Mesendoderm (in vitro differentiated cells): ENCODE data around the gene KRTAP9-7.

ENCODE experiments used
- DNase-seq: peaks from one replicate; pipeline ENCODE4 v3.0.0; 2013
- H2AK5ac ChIP-seq: 2 replicates; pipeline ENCODE4 v1.6.1; 2013; ENCODE audit warnings: low read length, inconsistent platforms
- H2BK120ac ChIP-seq: 2 replicates; pipeline ENCODE4 v1.6.1; 2013; ENCODE audit warnings: low read depth, mild to moderate bottlenecking, low read length, moderate library complexity, mixed read lengths
- H2BK15ac ChIP-seq: replicated peaks from 2 replicates; pipeline ENCODE4 v1.6.1; 2013; ENCODE audit warnings: low read depth, mild to moderate bottlenecking, moderate library complexity
- H2BK5ac ChIP-seq: 2 replicates; pipeline ENCODE4 v1.6.1; 2013; ENCODE audit warnings: low read length, inconsistent platforms
- H3K18ac ChIP-seq: 2 replicates; pipeline ENCODE4 v1.6.1; 2013; ENCODE audit warnings: mild to moderate bottlenecking, low read length, mixed read lengths
- H3K23ac ChIP-seq: one replicate; pipeline ENCODE4 v1.6.1; 2013; ENCODE audit warnings: low read length
- H3K27ac ChIP-seq: 2 replicates; pipeline ENCODE4 v1.5.1; 2013; ENCODE audit warnings: low read depth, mild to moderate bottlenecking, inconsistent platforms, low read length, moderate library complexity
- H3K27me3 ChIP-seq: 2 replicates; pipeline ENCODE4 v1.6.1; 2013; ENCODE audit warnings: low read length, control low read depth, mild to moderate bottlenecking, inconsistent platforms; ENCODE audit not compliant: insufficient read depth, poor library complexity
- H3K36me3 ChIP-seq: 2 replicates; pipeline ENCODE4 v1.6.1; 2013; ENCODE audit warnings: low read length, inconsistent platforms; ENCODE audit not compliant: control insufficient read depth, insufficient read depth
- H3K4ac ChIP-seq: one replicate; pipeline ENCODE4 v1.6.1; 2013; ENCODE audit warnings: low read depth, mild to moderate bottlenecking, low read length, moderate library complexity
- H3K4me1 ChIP-seq: 2 replicates; pipeline ENCODE4 v1.6.1; 2013; ENCODE audit warnings: low read depth, low read length, inconsistent platforms; ENCODE audit not compliant: control insufficient read depth
- H3K4me2 ChIP-seq: 2 replicates; pipeline ENCODE4 v1.6.1; 2013; ENCODE audit warnings: low read length
- H3K4me3 ChIP-seq: 2 replicates; pipeline ENCODE4 v1.5.1; 2013; ENCODE audit warnings: mild to moderate bottlenecking, low read length
- H3K56ac ChIP-seq: one replicate; pipeline ENCODE4 v1.6.1; 2013; ENCODE audit warnings: low read length
- H3K79me1 ChIP-seq: 2 replicates; pipeline ENCODE4 v1.6.1; 2013; ENCODE audit warnings: low read length, inconsistent platforms
- H3K79me2 ChIP-seq: 2 replicates; pipeline ENCODE4 v1.6.1; 2013; ENCODE audit warnings: mild to moderate bottlenecking, low read length; ENCODE audit not compliant: control insufficient read depth, insufficient read depth
- H3K9ac ChIP-seq: 2 replicates; pipeline ENCODE4 v1.6.1; 2013; ENCODE audit warnings: low read length, inconsistent platforms
- H4K5ac ChIP-seq: one replicate; pipeline ENCODE4 v1.6.1; 2013; ENCODE audit warnings: low read length
- H4K8ac ChIP-seq: one replicate; pipeline ENCODE4 v1.6.1; 2013; ENCODE audit warnings: low read depth, mild to moderate bottlenecking, control low read depth, low read length, moderate library complexity
- WGBS: extraction: QIAGEN DNeasy Blood & Tissue Kit; methylation state at CpG from one replicate; pipeline ENCODE4 v1.1.7; 2013; ENCODE audit warnings: low lambda C conversion rate, missing lambda C conversion rate; ENCODE audit not compliant: insufficient coverage; ENCODE audit errors: extremely low coverage; 5-methylcytosine and 5-hydroxymethylcytosine counted together

KRTAP9-7 gene

DNA sequence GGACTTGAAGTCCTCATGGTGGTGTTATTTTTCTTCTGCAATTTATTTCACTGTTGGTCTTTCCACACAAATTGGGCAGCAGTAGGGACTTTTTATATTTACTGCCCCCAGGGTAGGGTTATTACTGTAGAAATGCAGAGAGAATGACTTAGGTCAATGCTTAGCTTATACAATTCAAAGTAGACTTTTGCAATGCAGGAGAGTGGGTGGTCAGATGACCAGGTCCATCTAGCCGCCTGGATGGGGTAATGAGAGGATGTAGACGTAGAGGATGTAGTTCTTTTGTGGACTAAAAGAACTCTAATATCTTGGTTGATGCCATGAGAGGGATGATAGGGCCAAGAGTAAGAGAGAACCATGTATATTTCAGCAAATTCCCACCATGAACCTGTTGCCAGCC lies 42.7 kb downstream of the KRTAP9-7 start:
- Histone ChIP-seq H3K23ac (no peak overlapping the region), H3K9ac (no peak overlapping the region), H3K79me1 (no peaks in the 10 kb centered on the region), H2BK120ac (no peak overlapping the region), H2BK5ac (no peak overlapping the region), H3K4me2 (no peak overlapping the region), H3K18ac (no peak overlapping the region), H3K36me3 (no peaks in the 10 kb centered on the region), H4K5ac (no peak overlapping the region), H3K79me2 (no peaks in the 10 kb centered on the region), H4K8ac (no peak overlapping the region), H3K27me3 (no peaks in the 10 kb centered on the region), H3K4ac (no peak overlapping the region), H2AK5ac (no peak overlapping the region), H3K4me3 (no peak overlapping the region), H3K4me1 (no peaks in the 10 kb centered on the region), H3K56ac (no peak overlapping the region), H3K27ac (no peak overlapping the region), H2BK15ac (no peak overlapping the region)
- DNase-seq = no peak
- WGBS = no CpG with 5 or more reads among the region's 2 CpGs

DNA sequence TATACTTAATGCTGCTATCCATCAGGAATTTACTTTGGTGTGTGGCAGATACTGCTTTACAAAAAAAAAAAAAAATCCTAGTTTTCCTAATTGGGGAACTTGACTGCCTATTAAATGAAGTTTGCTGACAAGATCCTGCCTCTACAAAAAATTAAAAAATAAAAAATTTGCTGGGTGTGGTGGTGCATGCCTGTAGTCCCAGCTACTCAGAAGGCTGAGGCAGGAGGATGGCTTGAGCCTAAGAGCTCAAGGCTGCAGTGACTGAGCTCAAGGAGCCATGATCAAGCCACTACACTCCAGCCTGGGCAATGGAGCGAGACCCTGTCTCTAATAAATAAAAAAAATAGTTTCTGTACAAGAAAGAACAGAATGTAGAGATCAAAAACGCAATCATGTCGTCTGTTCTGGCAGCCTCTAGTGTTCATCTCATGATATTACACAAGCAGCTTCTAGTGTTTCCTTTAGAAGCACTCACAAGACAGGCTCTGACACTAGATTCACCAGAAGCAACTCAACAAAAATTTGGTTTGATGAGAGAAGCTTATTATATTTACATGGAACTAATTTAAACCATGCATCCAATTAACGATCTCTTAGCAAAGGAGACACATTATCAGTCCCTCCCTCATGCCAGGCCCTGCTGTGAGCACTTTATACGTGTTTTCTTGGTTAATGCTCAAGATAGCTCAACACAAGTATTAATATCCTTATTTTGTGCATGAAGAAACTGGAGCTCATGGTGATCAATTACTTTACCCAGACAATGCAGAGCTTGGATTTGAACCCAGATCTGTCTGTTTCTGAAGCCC lies 46.8 kb downstream of the KRTAP9-7 start:
- Histone ChIP-seq H3K36me3 (no peaks in the 10 kb centered on the region), H3K79me2 (no peaks in the 10 kb centered on the region), H4K5ac (no peak overlapping the region), H3K4ac (no peak overlapping the region), H3K79me1 (no peaks in the 10 kb centered on the region), H3K4me3 (no peak overlapping the region), H4K8ac (no peak overlapping the region), H3K4me2 (no peak overlapping the region), H3K27ac (no peak overlapping the region), H3K18ac (no peak overlapping the region), H2BK15ac (no peak overlapping the region), H2BK5ac (no peak overlapping the region), H3K27me3 (no peaks in the 10 kb centered on the region), H3K23ac (no peak overlapping the region), H3K4me1 (no peaks in the 10 kb centered on the region), H3K56ac (no peak overlapping the region), H2AK5ac (no peak overlapping the region), H3K9ac (no peak overlapping the region), H2BK120ac (no peak overlapping the region)
- peak; percentile 46 for DNase-seq
- WGBS = no CpG with 5 or more reads among the region's 5 CpGs

DNA sequence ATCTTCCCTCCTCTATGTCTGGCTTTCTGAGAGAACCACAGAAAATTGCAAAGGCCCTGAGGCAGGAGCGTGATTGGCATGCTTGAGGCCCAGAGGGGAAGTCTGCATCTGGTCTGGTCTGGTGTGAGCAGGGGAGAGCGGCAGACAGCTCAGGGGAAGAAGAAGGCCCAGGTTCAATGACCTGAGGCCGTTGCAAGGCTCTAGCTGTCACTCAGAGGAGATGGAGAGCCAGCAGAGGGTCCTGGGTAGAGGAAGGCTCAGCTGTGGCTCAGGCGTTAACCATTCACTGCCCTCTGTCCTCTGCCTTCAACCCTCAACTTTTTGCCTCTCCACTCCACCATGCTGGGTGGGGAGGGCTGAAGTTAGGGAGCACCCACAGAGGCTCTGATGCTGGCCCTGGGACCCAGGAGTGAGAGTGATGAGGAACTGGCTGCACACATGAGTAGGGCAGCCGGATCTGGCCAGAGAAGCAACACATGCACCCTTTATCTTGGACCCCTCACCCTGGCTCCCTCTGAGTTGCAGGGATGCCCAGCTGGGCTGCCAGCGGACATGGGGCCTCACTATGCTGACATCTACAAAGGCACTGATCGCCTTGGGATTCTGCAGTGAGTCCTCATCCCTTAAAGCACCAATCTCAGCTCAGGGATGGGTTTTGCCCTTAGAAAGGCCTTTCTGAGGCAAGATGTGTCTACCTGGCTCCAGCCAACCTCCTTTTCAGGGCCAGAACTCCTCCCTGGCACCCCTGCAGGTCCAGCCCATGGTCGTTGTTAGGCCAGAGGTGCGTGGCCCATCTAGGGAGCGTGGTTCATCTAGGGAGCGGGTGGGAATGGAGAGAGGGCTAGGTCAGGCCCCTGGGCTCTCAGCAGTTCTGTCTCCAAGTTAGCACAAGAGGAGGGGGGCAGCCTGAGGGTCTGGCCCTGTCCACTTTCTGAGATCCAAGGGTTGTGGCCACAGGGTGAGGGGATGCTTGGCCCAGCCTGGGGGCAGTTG lies 47.7 kb downstream of the KRTAP9-7 start:
- H4K5ac ChIP-seq = no peak overlapping the region
- no peak overlapping the region for H3K27ac ChIP-seq
- no peak overlapping the region for H3K18ac ChIP-seq
- H2BK15ac ChIP-seq = no peak overlapping the region
- no peak overlapping the region for H3K4me2 ChIP-seq
- no peaks in the 10 kb centered on the region for H3K4me1 ChIP-seq
- no peaks in the 10 kb centered on the region for H3K27me3 ChIP-seq
- no peak overlapping the region for H3K4ac ChIP-seq
- no peak overlapping the region for H4K8ac ChIP-seq
- H2AK5ac ChIP-seq = no peak overlapping the region
- H3K79me1 ChIP-seq = no peaks in the 10 kb centered on the region
- WGBS = no CpG with 5 or more reads among the region's 11 CpGs
- no peaks in the 10 kb centered on the region for H3K36me3 ChIP-seq
- no peak overlapping the region for H3K9ac ChIP-seq
- H3K4me3 ChIP-seq = no peak overlapping the region
- no peak overlapping the region for H2BK120ac ChIP-seq
- H3K56ac ChIP-seq = no peak overlapping the region
- no peaks in the 10 kb centered on the region for H3K79me2 ChIP-seq
- no peak overlapping the region for H3K23ac ChIP-seq
- DNase-seq = peak; percentile 14
- no peak overlapping the region for H2BK5ac ChIP-seq

DNA sequence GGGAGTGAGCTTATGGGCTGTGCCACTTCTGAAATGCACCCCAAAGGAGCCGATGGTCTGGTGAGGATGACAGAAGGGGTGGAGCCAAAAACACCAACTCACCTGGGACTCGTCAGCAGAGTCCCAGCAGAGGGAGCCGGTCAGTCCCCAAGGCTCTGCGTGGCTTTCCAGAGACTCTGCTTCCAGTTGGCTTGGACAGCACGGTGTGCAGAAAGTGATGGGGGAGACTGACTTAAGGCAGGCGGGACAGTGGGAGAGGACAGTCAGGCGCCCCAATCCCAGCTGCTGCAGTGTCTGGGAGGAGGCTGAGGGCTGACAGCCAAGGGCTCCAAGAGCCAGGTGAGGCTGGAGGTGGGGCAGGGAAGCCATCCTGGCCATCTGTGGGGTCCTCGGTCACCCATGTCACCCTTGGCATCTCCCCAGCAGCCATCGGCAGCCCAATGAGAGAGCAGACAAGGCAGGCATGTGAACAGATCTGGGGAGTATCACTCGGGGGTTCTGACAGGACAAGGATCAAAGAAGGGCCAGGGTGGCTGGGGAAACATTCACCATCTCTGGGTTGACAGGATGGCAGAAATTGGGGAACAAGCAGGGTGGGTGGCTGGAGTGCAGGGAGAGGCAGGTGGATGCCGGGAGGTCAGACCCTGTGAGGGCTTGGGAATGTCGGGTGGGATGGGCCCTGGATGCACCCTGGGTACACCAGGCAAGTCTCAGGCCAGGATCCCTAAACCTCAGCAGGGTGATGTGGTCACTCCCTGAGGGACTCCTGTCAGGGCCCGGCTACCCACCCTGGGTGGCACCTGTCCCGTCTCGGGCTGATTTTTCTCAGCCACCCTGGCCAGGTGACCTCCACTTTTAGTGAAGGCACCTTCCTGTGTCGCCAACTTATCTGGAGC lies 48.9 kb downstream of the KRTAP9-7 start:
- Histone ChIP-seq H3K36me3 (no peaks in the 10 kb centered on the region), H2AK5ac (no peak overlapping the region), H2BK120ac (no peak overlapping the region), H2BK5ac (no peak overlapping the region), H3K4me3 (no peak overlapping the region), H4K5ac (no peak overlapping the region), H3K4me2 (no peak overlapping the region), H3K4me1 (no peaks in the 10 kb centered on the region), H3K18ac (no peak overlapping the region), H4K8ac (no peak overlapping the region), H3K79me2 (no peaks in the 10 kb centered on the region), H3K56ac (no peak overlapping the region), H2BK15ac (no peak overlapping the region), H3K4ac (no peak overlapping the region), H3K79me1 (no peaks in the 10 kb centered on the region), H3K27me3 (no peaks in the 10 kb centered on the region), H3K27ac (no peak overlapping the region), H3K23ac (no peak overlapping the region), H3K9ac (no peak overlapping the region)
- DNase-seq = peak; percentile 57
- no CpG with 5 or more reads among the region's 16 CpGs for WGBS

DNA sequence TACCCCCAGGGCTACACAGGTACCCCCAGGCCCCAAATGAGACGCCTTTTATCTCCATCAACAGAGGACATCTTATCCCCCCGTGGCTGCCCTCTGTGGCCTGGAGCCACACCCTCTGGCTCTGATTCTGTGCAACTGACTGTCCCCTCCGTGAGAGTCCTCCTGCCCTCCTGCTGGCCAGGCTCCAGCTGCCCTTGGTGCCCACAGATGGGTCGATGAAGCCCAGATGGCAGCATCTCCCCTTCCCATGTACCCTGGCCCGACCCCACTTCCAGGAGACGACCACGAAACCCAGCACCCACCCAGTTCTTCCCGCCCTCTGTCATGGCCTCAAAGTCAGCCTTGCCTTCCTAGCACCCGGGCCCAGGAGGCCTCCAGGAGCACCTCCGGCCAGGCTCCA lies 49.6 kb downstream of the KRTAP9-7 start:
- Histone ChIP-seq H2BK120ac (no peak overlapping the region), H3K56ac (no peak overlapping the region), H3K4me1 (no peaks in the 10 kb centered on the region), H3K9ac (no peak overlapping the region), H3K4me3 (no peak overlapping the region), H3K4ac (no peak overlapping the region), H3K27me3 (no peaks in the 10 kb centered on the region), H3K18ac (no peak overlapping the region), H2AK5ac (no peak overlapping the region), H3K27ac (no peak overlapping the region), H2BK5ac (no peak overlapping the region), H3K23ac (no peak overlapping the region), H3K79me2 (no peaks in the 10 kb centered on the region), H4K5ac (no peak overlapping the region), H3K36me3 (no peaks in the 10 kb centered on the region), H4K8ac (no peak overlapping the region), H3K79me1 (no peaks in the 10 kb centered on the region), H2BK15ac (no peak overlapping the region), H3K4me2 (no peak overlapping the region)
- no peak for DNase-seq
- no CpG with 5 or more reads among the region's 10 CpGs for WGBS
